ENCODE measurements around the gene RAB11A. TPM values are rescaled to one million over a fixed set of nuclear protein-coding genes. Genes with fewer than 3 reads are reported as not detected.

RAB11A gene
- total RNA-seq, 1 donor from 2014 or later = 214 TPM

DNA sequence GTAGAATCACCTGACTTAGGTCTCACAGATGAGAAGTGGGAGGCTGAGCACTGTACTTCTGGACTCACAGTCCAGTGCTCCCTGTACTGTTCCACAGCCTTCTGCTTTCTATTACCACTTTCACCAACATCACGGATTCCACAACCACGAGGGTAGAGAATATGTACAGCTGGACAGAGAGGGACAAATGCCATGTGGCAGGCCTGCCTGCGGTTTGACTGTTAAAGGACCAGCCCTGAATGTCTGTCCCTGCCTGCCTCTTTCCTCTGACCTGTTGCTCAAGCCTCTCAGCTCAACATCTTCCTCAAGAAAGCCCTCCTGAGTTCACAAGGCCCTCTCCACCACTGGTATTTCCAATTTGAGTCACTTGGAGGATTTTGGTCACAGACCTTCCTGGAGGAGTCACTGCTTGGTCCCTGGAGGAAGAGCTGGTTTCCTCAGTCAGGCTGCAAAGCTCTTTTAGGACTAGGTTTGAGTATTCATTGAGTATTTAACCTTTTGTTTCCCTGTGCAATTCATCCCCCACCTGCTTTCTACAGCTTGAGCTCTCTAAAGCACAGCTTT, 49.1 kb downstream of the RAB11A start:
- peaks cover 6% of the 10 kb centered on the region for H3K4me1 Mint-ChIP-seq
- no peak overlapping the region for H3K4me3 Mint-ChIP-seq
- no peak for DNase-seq (ENCODE audit: low read depth, low spot score)
- no peaks in the 10 kb centered on the region for H3K9me3 Mint-ChIP-seq
- TF ChIP-seq, protein P1, sequence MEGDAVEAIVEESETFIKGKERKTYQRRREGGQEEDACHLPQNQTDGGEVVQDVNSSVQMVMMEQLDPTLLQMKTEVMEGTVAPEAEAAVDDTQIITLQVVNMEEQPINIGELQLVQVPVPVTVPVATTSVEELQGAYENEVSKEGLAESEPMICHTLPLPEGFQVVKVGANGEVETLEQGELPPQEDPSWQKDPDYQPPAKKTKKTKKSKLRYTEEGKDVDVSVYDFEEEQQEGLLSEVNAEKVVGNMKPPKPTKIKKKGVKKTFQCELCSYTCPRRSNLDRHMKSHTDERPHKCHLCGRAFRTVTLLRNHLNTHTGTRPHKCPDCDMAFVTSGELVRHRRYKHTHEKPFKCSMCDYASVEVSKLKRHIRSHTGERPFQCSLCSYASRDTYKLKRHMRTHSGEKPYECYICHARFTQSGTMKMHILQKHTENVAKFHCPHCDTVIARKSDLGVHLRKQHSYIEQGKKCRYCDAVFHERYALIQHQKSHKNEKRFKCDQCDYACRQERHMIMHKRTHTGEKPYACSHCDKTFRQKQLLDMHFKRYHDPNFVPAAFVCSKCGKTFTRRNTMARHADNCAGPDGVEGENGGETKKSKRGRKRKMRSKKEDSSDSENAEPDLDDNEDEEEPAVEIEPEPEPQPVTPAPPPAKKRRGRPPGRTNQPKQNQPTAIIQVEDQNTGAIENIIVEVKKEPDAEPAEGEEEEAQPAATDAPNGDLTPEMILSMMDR (conservative IDR thresholded peaks at IDR 0.05) = no peak
- no peaks in the 10 kb centered on the region for H3K27me3 Mint-ChIP-seq (ENCODE audit: low read depth)
- H3K36me3 Mint-ChIP-seq (ENCODE audit: low read depth) = no peaks in the 10 kb centered on the region
- no peak overlapping the region for H3K27ac Mint-ChIP-seq (ENCODE audit: unreplicated experiment)

DNA sequence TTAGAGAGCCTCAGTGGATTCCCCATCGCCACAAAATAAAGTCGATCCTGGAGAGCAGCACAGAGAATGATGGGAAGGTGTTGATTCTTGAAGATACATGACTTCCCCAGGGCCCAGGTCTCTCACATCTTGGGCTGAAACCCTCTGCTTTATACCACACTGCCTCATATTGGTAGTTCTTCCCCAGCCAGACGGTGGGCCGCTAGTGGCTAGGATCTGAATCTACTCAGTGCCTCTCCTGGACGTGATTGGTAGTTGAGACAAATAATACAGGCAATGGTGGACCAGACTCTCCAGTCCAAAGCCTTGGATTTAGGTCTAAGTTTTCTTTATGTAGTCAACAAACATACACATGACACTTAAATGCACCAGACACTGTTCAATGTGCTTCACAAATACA, 49.7 kb downstream of the RAB11A start:
- H3K27me3 Mint-ChIP-seq (ENCODE audit: low read depth) = no peaks in the 10 kb centered on the region
- no peaks in the 10 kb centered on the region for H3K36me3 Mint-ChIP-seq (ENCODE audit: low read depth)
- H3K4me1 Mint-ChIP-seq = peaks cover 6% of the 10 kb centered on the region
- H3K9me3 Mint-ChIP-seq = no peaks in the 10 kb centered on the region
- DNase-seq (ENCODE audit: low read depth, low spot score) = no peak
- no peak overlapping the region for H3K27ac Mint-ChIP-seq (ENCODE audit: unreplicated experiment)
- H3K4me3 Mint-ChIP-seq = no peak overlapping the region
- TF ChIP-seq, protein P1 (conservative IDR thresholded peaks at IDR 0.05) = no peak

DNA sequence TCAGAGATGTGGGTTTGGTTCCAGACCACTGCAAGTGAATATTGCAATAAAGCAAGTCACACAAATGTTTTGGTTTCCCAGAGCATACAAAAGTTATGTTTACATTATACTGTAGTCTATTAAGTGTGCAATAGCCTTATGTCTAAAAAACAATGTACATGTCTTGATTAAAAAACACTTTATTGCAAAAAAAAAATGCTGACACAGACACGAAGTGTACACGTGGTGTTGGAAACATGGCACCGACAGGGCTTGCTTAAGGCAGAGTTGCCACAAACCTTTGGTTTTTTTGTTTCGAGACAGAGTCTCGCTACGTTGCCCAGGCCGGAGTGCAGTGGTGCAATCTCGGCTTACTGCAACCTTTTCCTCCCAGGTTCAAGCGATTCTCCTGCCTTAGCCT, 50.1 kb downstream of the RAB11A start:
- DNase-seq (ENCODE audit: low read depth, low spot score) = no peak
- no peaks in the 10 kb centered on the region for H3K36me3 Mint-ChIP-seq (ENCODE audit: low read depth)
- TF ChIP-seq, protein P1 (conservative IDR thresholded peaks at IDR 0.05) = no peak
- no peak overlapping the region for H3K27ac Mint-ChIP-seq (ENCODE audit: unreplicated experiment)
- peaks cover 6% of the 10 kb centered on the region for H3K4me1 Mint-ChIP-seq
- H3K27me3 Mint-ChIP-seq (ENCODE audit: low read depth) = no peaks in the 10 kb centered on the region
- no peak overlapping the region for H3K4me3 Mint-ChIP-seq
- H3K9me3 Mint-ChIP-seq = no peaks in the 10 kb centered on the region

DNA sequence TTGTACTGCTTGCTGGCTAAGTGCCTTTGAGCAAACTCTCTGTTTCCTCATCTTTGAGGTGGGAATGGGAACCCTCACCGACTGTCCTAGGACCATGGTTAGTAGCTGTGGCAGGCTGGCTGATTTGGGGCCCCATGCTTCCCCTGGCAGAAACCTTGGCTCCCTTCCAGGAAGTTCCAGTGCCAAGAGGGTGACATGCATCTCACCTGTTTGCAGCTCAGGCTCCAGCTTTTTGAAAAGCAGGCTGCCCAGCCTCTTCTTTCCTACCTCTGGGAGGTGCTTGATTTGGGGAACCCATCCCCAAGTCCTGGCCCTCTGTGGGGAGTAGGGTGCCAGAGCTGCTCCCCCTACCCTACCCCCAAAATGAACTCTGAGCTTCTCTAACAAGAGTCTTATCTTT, 50.8 kb downstream of the RAB11A start:
- Mint-ChIP-seq H3K36me3 (ENCODE audit: low read depth) (no peaks in the 10 kb centered on the region), H3K4me1 (peaks cover 6% of the 10 kb centered on the region), H3K27ac (ENCODE audit: unreplicated experiment) (no peak overlapping the region), H3K4me3 (no peak overlapping the region), H3K27me3 (ENCODE audit: low read depth) (no peaks in the 10 kb centered on the region), H3K9me3 (no peaks in the 10 kb centered on the region)
- TF ChIP-seq, protein P1 (conservative IDR thresholded peaks at IDR 0.05) = no peak
- no peak for DNase-seq (ENCODE audit: low read depth, low spot score)

DNA sequence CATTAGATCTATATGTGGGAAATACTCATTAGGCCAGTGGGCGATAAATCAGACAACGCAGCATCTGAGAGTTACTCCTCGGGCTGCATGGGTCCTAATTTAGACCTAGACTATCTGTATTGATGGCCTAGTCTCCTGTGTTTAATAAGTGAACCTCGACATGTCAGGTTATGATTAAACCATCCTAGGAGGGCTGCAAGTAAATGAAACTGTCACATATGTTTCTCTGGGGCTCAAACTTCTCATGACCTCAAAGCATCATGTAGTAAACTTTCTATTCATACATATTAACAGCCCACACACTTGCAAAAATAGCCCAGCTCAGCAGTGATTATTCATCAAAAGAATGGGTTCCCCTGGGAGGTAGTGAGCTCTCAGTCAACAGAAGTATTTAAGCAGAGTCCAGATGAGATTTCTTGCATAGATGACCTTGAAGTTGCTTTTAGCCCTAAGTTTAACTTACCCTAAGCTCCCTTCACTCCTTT, 51.6 kb downstream of the RAB11A start:
- TF ChIP-seq, protein P1 (conservative IDR thresholded peaks at IDR 0.05) = no peak
- DNase-seq (ENCODE audit: low read depth, low spot score) = no peak
- Mint-ChIP-seq H3K4me3 (no peak overlapping the region), H3K9me3 (no peaks in the 10 kb centered on the region), H3K27me3 (ENCODE audit: low read depth) (no peaks in the 10 kb centered on the region), H3K27ac (ENCODE audit: unreplicated experiment) (no peak overlapping the region), H3K36me3 (ENCODE audit: low read depth) (no peaks in the 10 kb centered on the region), H3K4me1 (peaks cover 6% of the 10 kb centered on the region)
